H1 (cell line): ENCODE measurements around the gene CHSY1. TPM values are rescaled to one million over a fixed set of nuclear protein-coding genes. Genes with fewer than 3 reads are reported as not detected.

Experiments
- CHD7 ChIP-seq: fragments of 300-600 bp; sonication (generic); IDR thresholded peaks from 2 replicates; pipeline ENCODE4 v1.7.1; 2012; ENCODE audit warnings: low read length, moderate library complexity, mild to moderate bottlenecking, inconsistent platforms; ENCODE audit not compliant: insufficient replicate concordance
- polyA plus RNA-seq, 7 experiments: library from polyadenylated mRNA; depleted of rRNA in 3 of 7; stranded (reverse) in 5 of 7; unstranded in 2 of 7; fragments of >200 nt in 5 of 7; fragments of 200-250 nt in 2 of 7; gene quantifications; 1 replicate in 5 of 7; 2 replicates in 1 of 7; 4 replicates in 1 of 7; pipeline versions ENCODE4 v1.2.1 to v1.2.3, GENCODE V29; 2011 to 2013; ENCODE audit warnings: missing spikeins in 2 of 7, mixed read lengths in 2 of 7
- total RNA-seq: library from RNA; stranded (reverse); fragmentation: NEBNext Ultra II Directional; extraction: Animal tissue kit (Norgen Biotek cat#: 25700); gene quantifications from 2 replicates; pipeline ENCODE4 v1.2.1, GENCODE V29; 2021

Gene CHSY1
- total and polyA plus RNA-seq, 2 of the 8 experiments (the other 6 are each of a cell fraction or from before 2014, with no cell fraction given): 24.9 to 60.7 TPM

GRCh38 chr15:101161656-101162055, 90.2 kb downstream of the CHSY1 start (continued):
- TF ChIP-seq CHD7: no peak
